Smooth muscle cell (in vitro differentiated cells): Measurements from ENCODE around the gene WDR72. TPM values are rescaled to one million over a fixed set of nuclear protein-coding genes. Genes with fewer than 3 reads are reported as not detected.

ENCODE experiments used
- DNase-seq: peaks from one replicate; lab custom pipeline; 2025; ENCODE audit not compliant: unreplicated experiment; lab: John Stamatoyannopoulos, UW
- H2AFZ ChIP-seq: fragments of 200-600 bp; sonication (generic); 2 replicates; pipeline ENCODE4 v1.6.0; 2016; ENCODE audit warnings: antibody characterized with exemption, low read depth, mild to moderate bottlenecking
- H3F3A ChIP-seq: fragments of 200-600 bp; sonication (generic); 2 replicates; pipeline ENCODE4 v1.6.0; 2017; ENCODE audit warnings: antibody characterized with exemption, low read depth
- H3K27ac ChIP-seq: fragments of 200-600 bp; sonication (generic); 2 replicates; pipeline ENCODE4 v1.5.1; 2016; ENCODE audit warnings: low read depth, mild to moderate bottlenecking
- H3K27me3 ChIP-seq: fragments of 200-600 bp; sonication (generic); 2 replicates; pipeline ENCODE4 v1.6.1; 2016; ENCODE audit warnings: low read depth, mild to moderate bottlenecking
- H3K36me3 ChIP-seq: fragments of 200-600 bp; sonication (generic); 2 replicates; pipeline ENCODE4 v1.5.1; 2016; ENCODE audit warnings: low read depth
- H3K4me1 ChIP-seq: fragments of 200-600 bp; sonication (generic); 2 replicates; pipeline ENCODE4 v1.5.1; 2016; ENCODE audit warnings: low read depth
- H3K4me2 ChIP-seq: fragments of 200-600 bp; sonication (generic); 2 replicates; pipeline ENCODE4 v1.6.0; 2016; ENCODE audit warnings: mild to moderate bottlenecking
- H3K4me3 ChIP-seq: fragments of 200-600 bp; sonication (generic); 2 replicates; pipeline ENCODE4 v1.5.1; 2016; ENCODE audit warnings: mild to moderate bottlenecking
- H3K79me2 ChIP-seq: fragments of 200-600 bp; sonication (generic); 2 replicates; pipeline ENCODE4 v1.6.0; 2016; ENCODE audit warnings: low read depth, mild to moderate bottlenecking
- H3K9ac ChIP-seq: fragments of 200-600 bp; sonication (generic); 2 replicates; pipeline ENCODE4 v1.6.0; 2016; ENCODE audit warnings: low read depth
- H3K9me3 ChIP-seq: fragments of 200-600 bp; sonication (generic); replicated peaks from 2 replicates; pipeline ENCODE4 v1.5.1; 2016; ENCODE audit warnings: low read depth
- H4K20me1 ChIP-seq: fragments of 200-600 bp; sonication (generic); 2 replicates; pipeline ENCODE4 v1.6.0; 2016; ENCODE audit warnings: low read depth
- WGBS: methylation state at CpG from one replicate; pipeline ENCODE4 v1.1.7; 2016; ENCODE audit warnings: low lambda C conversion rate; 5-methylcytosine and 5-hydroxymethylcytosine counted together
- polyA plus RNA-seq: library from polyadenylated mRNA; unstranded; fragments of >200 nt; fragmentation: Nextera tagmentation; extraction: Ambion mirVana; gene quantifications from 2 replicates; pipeline ENCODE4 v1.2.1, GENCODE V29; 2016
- total RNA-seq: library from RNA; depleted of rRNA; stranded (reverse); fragments of >200 nt; gene quantifications from 2 replicates; pipeline ENCODE4 v1.2.3, GENCODE V29; 2014
- TF ChIP-seq, protein P1 (sequence below): fragments of 200-600 bp; sonication (generic); IDR thresholded peaks from 2 replicates; pipeline ENCODE4 v1.5.1; 2017; ENCODE audit warnings: borderline replicate concordance, mild to moderate bottlenecking, antibody characterized with exemption; ENCODE audit not compliant: insufficient read depth, poor library complexity, severe bottlenecking

WDR72 gene
- total and polyA plus RNA-seq, 2 experiments from 2014 or later, result 1.3 to 3.3 TPM

DNA sequence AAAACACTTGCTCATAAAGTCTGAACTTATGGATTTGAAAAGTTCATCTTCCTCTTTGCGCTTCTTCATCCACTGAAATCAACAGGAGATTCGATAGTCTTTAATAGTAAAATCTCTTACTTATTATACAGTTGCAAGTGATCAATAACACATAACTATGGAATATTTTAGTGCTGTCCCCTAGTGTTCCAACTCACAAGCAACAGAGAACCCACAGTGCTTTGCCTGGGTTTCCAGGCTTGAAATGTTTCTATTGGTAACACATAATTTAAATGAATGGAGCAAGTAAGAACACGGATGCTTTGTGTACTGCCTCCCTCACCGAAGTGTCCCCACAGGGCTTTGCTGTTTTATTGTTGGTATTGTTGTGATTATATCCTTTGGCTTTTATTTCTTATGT, 93.5 kb downstream of the WDR72 start:
- Histone ChIP-seq H2AFZ (no peak overlapping the region), H4K20me1 (no peaks in the 10 kb centered on the region), H3K36me3 (no peaks in the 10 kb centered on the region), H3F3A (no peaks in the 10 kb centered on the region), H3K4me3 (no peak overlapping the region), H3K4me1 (no peaks in the 10 kb centered on the region), H3K27me3 (no peaks in the 10 kb centered on the region), H3K9me3 (no peaks in the 10 kb centered on the region), H3K79me2 (no peaks in the 10 kb centered on the region), H3K4me2 (no peak overlapping the region), H3K9ac (no peak overlapping the region), H3K27ac (no peak overlapping the region)
- TF ChIP-seq, protein P1, sequence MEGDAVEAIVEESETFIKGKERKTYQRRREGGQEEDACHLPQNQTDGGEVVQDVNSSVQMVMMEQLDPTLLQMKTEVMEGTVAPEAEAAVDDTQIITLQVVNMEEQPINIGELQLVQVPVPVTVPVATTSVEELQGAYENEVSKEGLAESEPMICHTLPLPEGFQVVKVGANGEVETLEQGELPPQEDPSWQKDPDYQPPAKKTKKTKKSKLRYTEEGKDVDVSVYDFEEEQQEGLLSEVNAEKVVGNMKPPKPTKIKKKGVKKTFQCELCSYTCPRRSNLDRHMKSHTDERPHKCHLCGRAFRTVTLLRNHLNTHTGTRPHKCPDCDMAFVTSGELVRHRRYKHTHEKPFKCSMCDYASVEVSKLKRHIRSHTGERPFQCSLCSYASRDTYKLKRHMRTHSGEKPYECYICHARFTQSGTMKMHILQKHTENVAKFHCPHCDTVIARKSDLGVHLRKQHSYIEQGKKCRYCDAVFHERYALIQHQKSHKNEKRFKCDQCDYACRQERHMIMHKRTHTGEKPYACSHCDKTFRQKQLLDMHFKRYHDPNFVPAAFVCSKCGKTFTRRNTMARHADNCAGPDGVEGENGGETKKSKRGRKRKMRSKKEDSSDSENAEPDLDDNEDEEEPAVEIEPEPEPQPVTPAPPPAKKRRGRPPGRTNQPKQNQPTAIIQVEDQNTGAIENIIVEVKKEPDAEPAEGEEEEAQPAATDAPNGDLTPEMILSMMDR, result no peak
- WGBS, result 79% methylated on average over 4 of the region's 4 CpGs
- no peak for DNase-seq

DNA sequence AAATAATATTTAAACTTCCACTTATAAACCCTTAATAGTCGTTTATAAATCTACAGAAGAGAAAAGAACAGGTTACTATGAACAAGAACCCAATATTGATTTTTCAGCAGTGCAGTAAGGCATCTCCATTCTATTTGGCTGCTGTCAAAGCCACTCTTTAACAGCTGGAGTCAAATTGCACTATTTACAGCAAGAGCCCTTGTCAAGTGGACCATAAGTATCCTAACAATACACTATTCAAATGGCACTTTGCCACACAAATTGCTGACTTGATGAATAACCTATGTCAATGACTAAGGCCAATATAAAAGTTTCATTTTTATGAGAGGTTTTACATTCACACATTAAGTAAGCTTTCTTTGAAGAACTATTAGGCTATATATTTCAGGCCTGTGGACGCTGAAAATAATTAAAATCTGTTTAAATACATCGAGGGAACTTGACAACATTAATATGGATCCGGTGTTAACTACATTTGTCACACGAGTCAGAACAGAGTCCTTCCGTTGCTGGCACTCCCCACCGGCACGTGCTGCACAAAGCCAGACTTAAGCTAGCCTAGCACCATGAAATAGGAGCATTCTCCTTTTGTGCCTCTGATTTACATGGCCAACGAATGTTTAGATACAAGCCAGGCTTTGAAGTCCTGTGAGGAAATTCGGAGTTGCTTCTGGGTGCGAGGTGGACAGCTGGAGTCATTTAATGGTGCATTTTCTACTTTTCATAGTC, 100.5 kb downstream of the WDR72 start:
- TF ChIP-seq, protein P1, result no peak
- H3F3A ChIP-seq, result no peaks in the 10 kb centered on the region
- no peak overlapping the region for H2AFZ ChIP-seq
- no peaks in the 10 kb centered on the region for H3K27me3 ChIP-seq
- H3K79me2 ChIP-seq, result no peaks in the 10 kb centered on the region
- no peak overlapping the region for H3K4me3 ChIP-seq
- H3K4me1 ChIP-seq, result peaks cover 5% of the 10 kb centered on the region
- H4K20me1 ChIP-seq, result no peaks in the 10 kb centered on the region
- no peak for DNase-seq
- H3K36me3 ChIP-seq, result no peaks in the 10 kb centered on the region
- no peak overlapping the region for H3K27ac ChIP-seq
- H3K9me3 ChIP-seq, result no peaks in the 10 kb centered on the region
- H3K9ac ChIP-seq, result no peak overlapping the region
- no peak overlapping the region for H3K4me2 ChIP-seq
- WGBS, result 70% methylated on average over 11 of the region's 11 CpGs

DNA sequence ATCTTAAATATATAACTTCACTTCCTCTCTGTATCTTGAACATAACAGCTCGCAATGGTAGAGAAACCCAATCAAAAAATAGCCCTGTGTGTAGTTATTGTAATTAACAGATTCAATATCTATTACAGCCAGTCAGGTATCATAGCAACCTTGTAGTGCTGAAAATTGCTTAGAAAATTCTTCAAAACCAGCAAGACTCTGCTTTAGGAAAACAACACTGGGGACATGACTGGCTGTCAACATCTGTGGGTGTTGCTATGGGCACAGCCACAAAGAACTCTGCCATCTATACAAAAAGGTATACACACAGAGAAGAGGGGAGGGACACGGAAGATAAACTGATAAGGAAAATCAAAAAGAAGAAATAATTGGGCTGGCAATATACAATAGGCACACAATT, 101.2 kb downstream of the WDR72 start:
- Histone ChIP-seq H3K4me2 (no peak overlapping the region), H3K27ac (no peak overlapping the region), H3K9ac (no peak overlapping the region), H3F3A (no peaks in the 10 kb centered on the region), H3K36me3 (no peaks in the 10 kb centered on the region), H3K9me3 (no peaks in the 10 kb centered on the region), H3K4me1 (peaks cover 5% of the 10 kb centered on the region), H4K20me1 (no peaks in the 10 kb centered on the region), H3K79me2 (no peaks in the 10 kb centered on the region), H2AFZ (no peak overlapping the region), H3K27me3 (no peaks in the 10 kb centered on the region), H3K4me3 (no peak overlapping the region)
- TF ChIP-seq, protein P1, result no peak
- DNase-seq, result no peak
- 95% methylated on average over 2 of the region's 2 CpGs for WGBS

DNA sequence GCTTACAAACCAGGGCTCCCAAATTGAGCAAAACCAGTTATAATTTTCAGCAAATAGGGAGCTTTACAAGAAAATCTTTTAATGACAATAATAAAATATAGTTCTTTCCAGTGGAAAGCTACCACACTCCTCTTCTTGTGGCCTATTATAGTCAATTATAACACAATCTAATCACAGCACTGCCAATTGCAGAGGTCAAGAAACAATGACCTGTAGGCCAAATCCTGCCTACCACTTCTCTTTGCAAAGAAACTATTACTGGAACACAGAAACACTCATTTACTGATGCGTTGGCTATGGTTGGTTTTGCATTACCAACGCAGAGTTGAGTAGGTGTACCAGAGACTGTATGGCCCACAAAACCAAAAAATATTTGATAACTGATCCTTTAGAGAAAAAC, 110.5 kb downstream of the WDR72 start:
- WGBS, result 91% methylated on average over 2 of the region's 2 CpGs
- Histone ChIP-seq H4K20me1 (no peaks in the 10 kb centered on the region), H3F3A (no peaks in the 10 kb centered on the region), H3K79me2 (no peaks in the 10 kb centered on the region), H3K36me3 (no peaks in the 10 kb centered on the region), H2AFZ (no peak overlapping the region), H3K27ac (no peak overlapping the region), H3K9ac (no peak overlapping the region), H3K4me1 (no peaks in the 10 kb centered on the region), H3K4me2 (no peak overlapping the region), H3K4me3 (no peak overlapping the region), H3K9me3 (no peaks in the 10 kb centered on the region), H3K27me3 (no peaks in the 10 kb centered on the region)
- TF ChIP-seq, protein P1, result no peak
- no peak for DNase-seq
